GM21619 (cell line): Measurements from ENCODE around the gene GDPD1.
"Not testable (repeated sequence)": the region's sequence is repeated elsewhere in the genome, so short reads cannot be mapped to it uniquely, and the experiment has no call there.

ENCODE experiments used
- ATAC-seq: cut with Tn5 transposase; IDR thresholded peaks from one replicate; pipeline ENCODE4 v1.9.1; 2021; ENCODE audit not compliant: unreplicated experiment

GDPD1 gene

GRCh38 chr17:59244081-59244480 lies 23.8 kb downstream of the GDPD1 start:
- no peak for ATAC-seq

GRCh38 chr17:59254742-59255141 lies 34.4 kb downstream of the GDPD1 start:
- ATAC-seq, result no peak

- no peak for ATAC-seq
These were observed 36.8 kb downstream of the GDPD1 start for GRCh38 chr17:59257101-59257500.

- ATAC-seq, result no peak
These were observed 40.4 kb downstream of the GDPD1 start for GRCh38 chr17:59260722-59261121.

- ATAC-seq, result no peak
These were observed 46.4 kb downstream of the GDPD1 start for GRCh38 chr17:59266745-59267144.

- no peak for ATAC-seq
These were observed 47.5 kb downstream of the GDPD1 start for GRCh38 chr17:59267776-59268175.

- ATAC-seq, result no peak
These were observed 55.3 kb downstream of the GDPD1 start for GRCh38 chr17:59275618-59276017.

- peak; percentile 90 for ATAC-seq
These were observed 56.7 kb downstream of the GDPD1 start for GRCh38 chr17:59277031-59277430.

GRCh38 chr17:59278406-59278805 lies 58.1 kb downstream of the GDPD1 start:
- ATAC-seq, result no peak

- no peak for ATAC-seq
These were observed 64.0 kb downstream of the GDPD1 start for GRCh38 chr17:59284317-59284716.

- no peak for ATAC-seq
These were observed 67.1 kb downstream of the GDPD1 start for GRCh38 chr17:59287452-59287851.

GRCh38 chr17:59287891-59288290 lies 67.6 kb downstream of the GDPD1 start:
- ATAC-seq, result no peak

- no peak for ATAC-seq
These were observed 69.6 kb downstream of the GDPD1 start for GRCh38 chr17:59289981-59290301.

GRCh38 chr17:59290302-59290998 lies 70.1 kb downstream of the GDPD1 start:
- not testable (repeated sequence) for ATAC-seq

GRCh38 chr17:59292174-59292523 lies 71.8 kb downstream of the GDPD1 start:
- no peak for ATAC-seq

GRCh38 chr17:59296190-59296589 lies 75.9 kb downstream of the GDPD1 start:
- no peak for ATAC-seq

- ATAC-seq, result no peak
These were observed 78.2 kb downstream of the GDPD1 start for GRCh38 chr17:59298521-59298920.

- ATAC-seq, result no peak
These were observed 79.2 kb downstream of the GDPD1 start for GRCh38 chr17:59299400-59300092.

- ATAC-seq, result no peak
These were observed 80.6 kb downstream of the GDPD1 start for GRCh38 chr17:59300941-59301340.

GRCh38 chr17:59304811-59305210 lies 84.5 kb downstream of the GDPD1 start:
- ATAC-seq, result no peak

- no peak for ATAC-seq
These were observed 90.1 kb downstream of the GDPD1 start for GRCh38 chr17:59310263-59310920.

- peak; percentile 65 for ATAC-seq
These were observed 90.7 kb downstream of the GDPD1 start for GRCh38 chr17:59311051-59311468.
